ENCODE results near the gene KCNH3. TPM values are rescaled to one million over a fixed set of nuclear protein-coding genes. Genes with fewer than 3 reads are reported as not detected.
A peak's percentile ranks its signal among the peaks of the same experiment; 100 is the strongest.

Gene KCNH3
- total and polyA plus RNA-seq, 2 of the 13 experiments (the other 11 are each of a cell fraction or from before 2014, with no cell fraction given), result 0.01 to 0.07 TPM

DNA sequence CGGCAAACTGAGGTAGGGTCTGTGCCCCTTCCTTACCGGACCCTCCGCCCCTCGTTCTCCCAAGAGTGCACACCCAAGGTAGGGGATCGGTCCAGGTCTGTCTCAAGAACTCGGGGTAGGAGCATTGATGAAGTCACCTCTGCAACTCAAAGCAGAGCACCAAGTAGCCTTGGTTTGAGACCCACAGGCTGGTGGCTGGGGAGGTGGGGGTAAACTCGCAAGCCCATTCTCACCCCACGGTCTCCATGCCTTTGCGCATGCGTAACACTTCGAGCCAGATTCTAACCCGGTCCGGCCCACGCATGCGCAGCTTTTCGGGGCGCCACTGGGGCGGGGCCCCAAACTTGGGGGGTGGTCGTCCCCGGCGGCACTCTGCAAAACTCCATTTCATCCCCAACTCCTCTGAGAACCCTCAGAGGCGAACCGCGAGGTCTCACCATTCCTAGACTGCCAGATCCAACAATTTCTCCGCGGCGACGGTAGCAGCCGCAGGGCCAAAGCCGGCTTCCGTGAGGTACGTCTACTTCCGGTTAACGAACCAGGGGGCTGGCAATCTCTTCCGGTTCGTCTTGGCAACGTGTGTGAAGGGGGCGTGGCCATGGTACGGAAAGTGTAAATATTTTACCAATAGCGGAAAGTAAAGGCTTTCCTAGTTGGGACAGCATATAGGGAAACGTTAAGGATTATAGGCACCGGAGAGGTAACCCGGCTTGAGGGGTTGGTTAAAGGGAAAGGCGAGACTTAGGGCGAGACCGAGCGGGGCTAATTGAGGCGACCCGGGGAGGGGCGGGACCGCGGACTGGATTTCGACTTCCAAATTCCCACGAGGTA, 29.0 kb downstream of the KCNH3 start, which contains the start of gene MCRS1 (continued):
- TF ChIP-seq, protein P1, sequence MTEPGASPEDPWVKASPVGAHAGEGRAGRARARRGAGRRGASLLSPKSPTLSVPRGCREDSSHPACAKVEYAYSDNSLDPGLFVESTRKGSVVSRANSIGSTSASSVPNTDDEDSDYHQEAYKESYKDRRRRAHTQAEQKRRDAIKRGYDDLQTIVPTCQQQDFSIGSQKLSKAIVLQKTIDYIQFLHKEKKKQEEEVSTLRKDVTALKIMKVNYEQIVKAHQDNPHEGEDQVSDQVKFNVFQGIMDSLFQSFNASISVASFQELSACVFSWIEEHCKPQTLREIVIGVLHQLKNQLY (CRISPR knock-in tag; IDR thresholded peaks at IDR 0.05), result no peak
- TF ChIP-seq TEAD3 (CRISPR knock-in tag; optimal IDR thresholded peaks at IDR 0.05; ENCODE audit: borderline replicate concordance), result no peak
- TF ChIP-seq, protein P2, sequence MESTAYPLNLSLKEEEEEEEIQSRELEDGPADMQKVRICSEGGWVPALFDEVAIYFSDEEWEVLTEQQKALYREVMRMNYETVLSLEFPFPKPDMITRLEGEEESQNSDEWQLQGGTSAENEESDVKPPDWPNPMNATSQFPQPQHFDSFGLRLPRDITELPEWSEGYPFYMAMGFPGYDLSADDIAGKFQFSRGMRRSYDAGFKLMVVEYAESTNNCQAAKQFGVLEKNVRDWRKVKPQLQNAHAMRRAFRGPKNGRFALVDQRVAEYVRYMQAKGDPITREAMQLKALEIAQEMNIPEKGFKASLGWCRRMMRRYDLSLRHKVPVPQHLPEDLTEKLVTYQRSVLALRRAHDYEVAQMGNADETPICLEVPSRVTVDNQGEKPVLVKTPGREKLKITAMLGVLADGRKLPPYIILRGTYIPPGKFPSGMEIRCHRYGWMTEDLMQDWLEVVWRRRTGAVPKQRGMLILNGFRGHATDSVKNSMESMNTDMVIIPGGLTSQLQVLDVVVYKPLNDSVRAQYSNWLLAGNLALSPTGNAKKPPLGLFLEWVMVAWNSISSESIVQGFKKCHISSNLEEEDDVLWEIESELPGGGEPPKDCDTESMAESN (CRISPR knock-in tag; conservative IDR thresholded peaks at IDR 0.05), result peak; percentile 70; the same call in 1 of the 2 replicates
- TF ChIP-seq ZNF556 (CRISPR knock-in tag; IDR thresholded peaks at IDR 0.05; ENCODE audit: borderline replicate concordance), result no peak
- peak; percentile 13; the same call in 1 of the 2 replicates for TF ChIP-seq ZFP82 (CRISPR knock-in tag; IDR thresholded peaks at IDR 0.05; ENCODE audit: borderline replicate concordance)
- peak; percentile 24; the same call in 1 of the 2 replicates for TF ChIP-seq ZNF138 (CRISPR knock-in tag; IDR thresholded peaks at IDR 0.05; ENCODE audit: low read depth)
- no peak for TF ChIP-seq STAG1 (CRISPR knock-in tag; IDR thresholded peaks at IDR 0.05)
- TF ChIP-seq ZNF703 (CRISPR knock-in tag; IDR thresholded peaks at IDR 0.05; ENCODE audit: borderline replicate concordance), result no peak
- peak; percentile 70 to 96 for TF ChIP-seq POLR2A (IDR thresholded peaks at IDR 0.05; ENCODE audit: insufficient read depth in 1 of 2, low read depth in 2 of 2, low read length in 2 of 2)
- TF ChIP-seq GPN1 (CRISPR knock-in tag; IDR thresholded peaks at IDR 0.05; ENCODE audit: borderline replicate concordance), result no peak
- no peak for TF ChIP-seq SRSF9 (IDR thresholded peaks at IDR 0.05; ENCODE audit: borderline replicate concordance, insufficient read depth, low read depth, low read length, poor library complexity, severe bottlenecking)
- no peak for TF ChIP-seq ZNF101 (CRISPR knock-in tag; IDR thresholded peaks at IDR 0.05; ENCODE audit: borderline replicate concordance, low read depth)
- TF ChIP-seq, protein P3, sequence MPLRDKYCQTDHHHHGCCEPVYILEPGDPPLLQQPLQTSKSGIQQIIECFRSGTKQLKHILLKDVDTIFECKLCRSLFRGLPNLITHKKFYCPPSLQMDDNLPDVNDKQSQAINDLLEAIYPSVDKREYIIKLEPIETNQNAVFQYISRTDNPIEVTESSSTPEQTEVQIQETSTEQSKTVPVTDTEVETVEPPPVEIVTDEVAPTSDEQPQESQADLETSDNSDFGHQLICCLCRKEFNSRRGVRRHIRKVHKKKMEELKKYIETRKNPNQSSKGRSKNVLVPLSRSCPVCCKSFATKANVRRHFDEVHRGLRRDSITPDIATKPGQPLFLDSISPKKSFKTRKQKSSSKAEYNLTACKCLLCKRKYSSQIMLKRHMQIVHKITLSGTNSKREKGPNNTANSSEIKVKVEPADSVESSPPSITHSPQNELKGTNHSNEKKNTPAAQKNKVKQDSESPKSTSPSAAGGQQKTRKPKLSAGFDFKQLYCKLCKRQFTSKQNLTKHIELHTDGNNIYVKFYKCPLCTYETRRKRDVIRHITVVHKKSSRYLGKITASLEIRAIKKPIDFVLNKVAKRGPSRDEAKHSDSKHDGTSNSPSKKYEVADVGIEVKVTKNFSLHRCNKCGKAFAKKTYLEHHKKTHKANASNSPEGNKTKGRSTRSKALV (CRISPR knock-in tag; IDR thresholded peaks at IDR 0.05), result no peak
- TF ChIP-seq NFATC3 (CRISPR knock-in tag; IDR thresholded peaks at IDR 0.05), result no peak
- TF ChIP-seq ZNF224 (CRISPR knock-in tag; IDR thresholded peaks at IDR 0.05), result peak; percentile 34; the same call in 1 of the 2 replicates
- no peak for TF ChIP-seq HOXA9 (CRISPR knock-in tag; IDR thresholded peaks at IDR 0.05; ENCODE audit: borderline replicate concordance)
- TF ChIP-seq NCOR1 (IDR thresholded peaks at IDR 0.05; ENCODE audit: borderline replicate concordance, low read length), result peak; percentile 21; the same call in 1 of the 2 replicates
- TF ChIP-seq, protein P4, sequence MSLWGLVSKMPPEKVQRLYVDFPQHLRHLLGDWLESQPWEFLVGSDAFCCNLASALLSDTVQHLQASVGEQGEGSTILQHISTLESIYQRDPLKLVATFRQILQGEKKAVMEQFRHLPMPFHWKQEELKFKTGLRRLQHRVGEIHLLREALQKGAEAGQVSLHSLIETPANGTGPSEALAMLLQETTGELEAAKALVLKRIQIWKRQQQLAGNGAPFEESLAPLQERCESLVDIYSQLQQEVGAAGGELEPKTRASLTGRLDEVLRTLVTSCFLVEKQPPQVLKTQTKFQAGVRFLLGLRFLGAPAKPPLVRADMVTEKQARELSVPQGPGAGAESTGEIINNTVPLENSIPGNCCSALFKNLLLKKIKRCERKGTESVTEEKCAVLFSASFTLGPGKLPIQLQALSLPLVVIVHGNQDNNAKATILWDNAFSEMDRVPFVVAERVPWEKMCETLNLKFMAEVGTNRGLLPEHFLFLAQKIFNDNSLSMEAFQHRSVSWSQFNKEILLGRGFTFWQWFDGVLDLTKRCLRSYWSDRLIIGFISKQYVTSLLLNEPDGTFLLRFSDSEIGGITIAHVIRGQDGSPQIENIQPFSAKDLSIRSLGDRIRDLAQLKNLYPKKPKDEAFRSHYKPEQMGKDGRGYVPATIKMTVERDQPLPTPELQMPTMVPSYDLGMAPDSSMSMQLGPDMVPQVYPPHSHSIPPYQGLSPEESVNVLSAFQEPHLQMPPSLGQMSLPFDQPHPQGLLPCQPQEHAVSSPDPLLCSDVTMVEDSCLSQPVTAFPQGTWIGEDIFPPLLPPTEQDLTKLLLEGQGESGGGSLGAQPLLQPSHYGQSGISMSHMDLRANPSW (CRISPR knock-in tag; IDR thresholded peaks at IDR 0.05; ENCODE audit: borderline replicate concordance), result peak; percentile 95; the same call in 1 of the 2 replicates
- no peak for TF ChIP-seq ARNT2 (CRISPR knock-in tag; IDR thresholded peaks at IDR 0.05; ENCODE audit: low read depth)

Measured in HepG2 (cell line).